Spleen (tissue), 11 donors: Measurements from ENCODE around the gene GIT1. TPM values are rescaled to one million over a fixed set of nuclear protein-coding genes. Genes with fewer than 3 reads are reported as not detected.

Experiments used
- DNase-seq: peaks from one replicate; pipeline ENCODE4 v3.0.0-alpha.2; 2020
- H3K27ac ChIP-seq, 8 donors: fragments of 200-600 bp; sonication (generic) in 7 of 8; 1 replicate in 4 of 8; 2 replicates in 4 of 8; pipeline versions ENCODE4 v1.5.0 to v1.8.0; 2016 to 2021; ENCODE audit warnings: inconsistent platforms in 4 of 8, mild to moderate bottlenecking in 4 of 8, moderate library complexity in 1 of 8
- H3K27me3 ChIP-seq, 7 donors: fragments of 200-600 bp; sonication (generic) in 6 of 7; replicated peaks in 1 of 7; 1 replicate in 4 of 7; 2 replicates in 3 of 7; pipeline versions ENCODE4 v1.5.0 to v1.8.0; 2016 to 2021; ENCODE audit warnings: inconsistent platforms in 3 of 7, mild to moderate bottlenecking in 1 of 7
- H3K36me3 ChIP-seq, 6 donors: fragments of 200-600 bp; sonication (generic) in 5 of 6; 1 replicate in 4 of 6; 2 replicates in 2 of 6; pipeline versions ENCODE4 v1.5.0 to v1.8.0; 2016 to 2021; ENCODE audit warnings: inconsistent platforms in 2 of 6
- H3K4me1 ChIP-seq, 6 donors: fragments of 200-600 bp; sonication (generic) in 5 of 6; 1 replicate in 3 of 6; 2 replicates in 3 of 6; pipeline versions ENCODE4 v1.5.0 to v1.8.0; 2016 to 2021; ENCODE audit warnings: inconsistent platforms in 3 of 6
- H3K4me3 ChIP-seq, 8 donors: fragments of 200-600 bp; sonication (generic) in 7 of 8; 1 replicate in 4 of 8; 2 replicates in 4 of 8; pipeline versions ENCODE4 v1.5.0 to v1.8.0; 2016 to 2021; ENCODE audit warnings: inconsistent platforms in 4 of 8, mild to moderate bottlenecking in 4 of 8, moderate library complexity in 2 of 8
- H3K9me3 ChIP-seq, 8 donors: fragments of 200-600 bp; sonication (generic) in 7 of 8; 1 replicate in 4 of 8; 2 replicates in 4 of 8; pipeline versions ENCODE4 v1.5.0 to v1.8.0; 2016 to 2021; ENCODE audit warnings: inconsistent platforms in 4 of 8
- POLR2A ChIP-seq, 3 donors: fragments of 450-650 bp; IDR thresholded peaks; one replicate each; pipeline ENCODE4 v1.5.1; 2017; ENCODE audit warnings: antibody characterized with exemption in 3 of 3, mild to moderate bottlenecking in 1 of 3
- POLR2AphosphoS5 ChIP-seq, 3 donors: sonication (generic); formaldehyde crosslinking; IDR thresholded peaks; one replicate each; pipeline ENCODE4 v1.5.1; 2017; ENCODE audit warnings: antibody characterized with exemption in 3 of 3
- WGBS, 5 donors: extraction: QIAGEN DNeasy Blood & Tissue Kit in 3 of 5; methylation state at CpG; one replicate each; pipeline versions ENCODE4 v1.1.5 to v1.1.7; 2013 to 2018; 5-methylcytosine and 5-hydroxymethylcytosine counted together
- intact Hi-C: fragments of 100-400 bp; cut with DNase I; formaldehyde crosslinking; loops from one replicate; pipeline ENCODE4 v1.15.0; 2023; ENCODE audit warnings: low total_unique reads
- polyA plus RNA-seq, 3 donors: library from polyadenylated mRNA; stranded (reverse); fragments of 200-250 nt; gene quantifications; one replicate each; pipeline ENCODE4 v1.2.1, GENCODE V29; 2013
- total RNA-seq, 7 donors: library from RNA; depleted of rRNA in 3 of 7; stranded (reverse); fragments of >200 nt in 3 of 7; fragmentation: NEBNext Ultra II Directional in 4 of 7; extraction: Animal tissue kit (Norgen Biotek cat#: 25700) in 4 of 7; gene quantifications; one replicate each; pipeline versions ENCODE4 v1.1.0 to v1.2.1, GENCODE V29; 2016 to 2021
- TF ChIP-seq, protein P1 (sequence below), 11 experiments: fragments of 200-600 bp in 7 of 11; fragments of 450-650 bp in 4 of 11; sonication (generic) in 4 of 11; IDR thresholded peaks in 8 of 11; conservative IDR thresholded peaks in 3 of 11; 1 replicate in 7 of 11; 2 replicates in 4 of 11; pipeline versions ENCODE4 v1.4.0 to v1.8.0; 2016 to 2021; ENCODE audit warnings: antibody characterized with exemption in 11 of 11, inconsistent platforms in 4 of 11, mild to moderate bottlenecking in 1 of 11
- donor health status: healthy with polysubstance abuse.
- donor health status: DM: no; HTN: no; CAD: no; lungs with moderate emphysema.
- donor health status: DM: no; HTN: no; CAD: no.
- donor health status: Bipolar disorder and iron deficiency.
- donor health status: healthy.
- donor health status: DM: no; HTN: no; CAD: no.
- donor health status: DM: yes; HTN: yes; CAD: no.

Gene GIT1
- total and polyA plus RNA-seq, 10 donors = 20.4 to 64.7 (median 46.0) TPM

DNA sequence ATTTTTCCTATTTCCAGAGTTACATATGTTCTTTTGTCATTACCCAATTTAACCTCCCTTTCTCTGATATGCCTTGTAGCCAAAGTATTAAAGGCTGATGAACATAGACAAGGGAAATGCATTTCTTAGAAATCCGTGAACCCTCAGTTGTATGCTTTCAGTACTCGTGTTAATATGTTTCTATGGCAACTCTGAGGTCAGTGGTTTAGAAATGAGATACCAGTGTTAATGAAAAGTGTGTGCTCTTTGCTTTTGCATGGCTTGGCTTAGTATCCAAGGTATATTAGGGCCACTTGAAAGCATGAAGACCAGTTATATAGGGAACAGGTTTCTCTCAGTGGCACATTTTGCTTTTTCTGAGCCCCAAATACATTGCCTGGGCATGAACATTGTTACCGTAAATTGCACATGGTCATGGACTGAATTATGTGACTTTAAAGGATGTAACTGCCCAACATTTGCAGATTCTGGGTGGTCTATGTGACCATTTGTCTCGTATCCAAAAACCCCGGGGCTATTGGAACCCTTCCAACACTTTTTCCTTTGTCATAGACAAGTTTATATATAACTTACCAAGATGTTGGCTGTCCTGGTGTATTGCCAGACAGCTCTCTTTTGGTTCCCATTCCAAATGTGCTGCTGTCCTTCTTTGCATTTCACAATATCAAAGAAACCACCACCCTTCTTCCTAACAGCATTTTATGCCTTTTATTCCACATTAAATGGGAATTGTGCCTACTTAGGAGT, 40.1 kb downstream of the GIT1 start:
- Histone ChIP-seq H3K36me3 (peaks cover 0 to 10% (median 2%) of the 10 kb centered on the region in 6 donors), H3K27ac (no peak overlapping the region), H3K4me1 (peaks cover 0 to 13% (median 2%) of the 10 kb centered on the region in 6 donors), H3K9me3 (no peaks in the 10 kb centered on the region), H3K4me3 (no peak overlapping the region), H3K27me3 (no peaks in the 10 kb centered on the region)
- intact Hi-C loops = no loop called here
- DNase-seq = no peak
- WGBS, 5 donors = 29 to 55% (median 47%) methylated on average over 5 of the region's 5 CpGs
- TF ChIP-seq, protein P1, sequence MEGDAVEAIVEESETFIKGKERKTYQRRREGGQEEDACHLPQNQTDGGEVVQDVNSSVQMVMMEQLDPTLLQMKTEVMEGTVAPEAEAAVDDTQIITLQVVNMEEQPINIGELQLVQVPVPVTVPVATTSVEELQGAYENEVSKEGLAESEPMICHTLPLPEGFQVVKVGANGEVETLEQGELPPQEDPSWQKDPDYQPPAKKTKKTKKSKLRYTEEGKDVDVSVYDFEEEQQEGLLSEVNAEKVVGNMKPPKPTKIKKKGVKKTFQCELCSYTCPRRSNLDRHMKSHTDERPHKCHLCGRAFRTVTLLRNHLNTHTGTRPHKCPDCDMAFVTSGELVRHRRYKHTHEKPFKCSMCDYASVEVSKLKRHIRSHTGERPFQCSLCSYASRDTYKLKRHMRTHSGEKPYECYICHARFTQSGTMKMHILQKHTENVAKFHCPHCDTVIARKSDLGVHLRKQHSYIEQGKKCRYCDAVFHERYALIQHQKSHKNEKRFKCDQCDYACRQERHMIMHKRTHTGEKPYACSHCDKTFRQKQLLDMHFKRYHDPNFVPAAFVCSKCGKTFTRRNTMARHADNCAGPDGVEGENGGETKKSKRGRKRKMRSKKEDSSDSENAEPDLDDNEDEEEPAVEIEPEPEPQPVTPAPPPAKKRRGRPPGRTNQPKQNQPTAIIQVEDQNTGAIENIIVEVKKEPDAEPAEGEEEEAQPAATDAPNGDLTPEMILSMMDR (IDR thresholded peaks at IDR 0.05 in 8 of 11, conservative IDR thresholded peaks at IDR 0.05 in 3 of 11) = no peak
- TF ChIP-seq POLR2A (IDR thresholded peaks at IDR 0.05) (no peak), POLR2AphosphoS5 (IDR thresholded peaks at IDR 0.05) (no peak)

GRCh38 chr17:29546830-29547229, 42.6 kb downstream of the GIT1 start:
- intact Hi-C loops = no loop called here
- no peak for DNase-seq
- H3K4me3 ChIP-seq = no peak overlapping the region
- H3K27ac ChIP-seq = no peak overlapping the region
- H3K4me1 ChIP-seq = peaks cover 0 to 13% (median 2%) of the 10 kb centered on the region in 6 donors
- no peaks in the 10 kb centered on the region for H3K9me3 ChIP-seq
- peaks cover 0 to 35% (median 19%) of the 10 kb centered on the region in 6 donors for H3K36me3 ChIP-seq
- WGBS, 5 donors = 88 to 100% (median 97%) methylated on average over 1 of the region's 1 CpG
- TF ChIP-seq POLR2A (IDR thresholded peaks at IDR 0.05) (no peak), POLR2AphosphoS5 (IDR thresholded peaks at IDR 0.05) (no peak)
- TF ChIP-seq, protein P1 (IDR thresholded peaks at IDR 0.05 in 8 of 11, conservative IDR thresholded peaks at IDR 0.05 in 3 of 11) = no peak
- no peaks in the 10 kb centered on the region for H3K27me3 ChIP-seq

DNA sequence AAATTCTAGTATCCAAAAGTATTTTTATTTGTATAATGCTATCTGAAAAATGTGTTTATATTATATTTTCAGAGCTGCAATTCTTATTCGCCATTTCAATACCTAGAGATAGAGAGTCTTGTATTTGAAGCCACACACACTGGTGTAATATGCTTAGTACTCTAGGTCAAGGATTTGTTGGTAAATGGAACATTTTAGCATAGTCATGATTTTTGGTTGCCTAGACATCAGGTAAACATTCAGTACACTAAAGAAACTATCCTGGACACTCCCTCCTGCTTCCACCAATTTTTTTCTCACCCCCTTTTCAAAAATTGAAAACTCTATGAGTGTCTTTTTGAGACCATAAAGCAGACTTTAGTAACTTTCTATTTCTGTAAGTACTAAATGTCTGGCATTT, 43.4 kb downstream of the GIT1 start:
- intact Hi-C loops = no loop called here
- Histone ChIP-seq H3K27ac (no peak overlapping the region), H3K4me1 (peaks cover 0 to 13% (median 2%) of the 10 kb centered on the region in 6 donors), H3K27me3 (no peaks in the 10 kb centered on the region), H3K9me3 (no peaks in the 10 kb centered on the region), H3K4me3 (no peak overlapping the region), H3K36me3 (peaks cover 0 to 43% (median 23%) of the 10 kb centered on the region in 6 donors)
- DNase-seq = no peak
- 94 to 100% (median 96%) methylated on average over 1 of the region's 1 CpG for WGBS, 5 donors
- TF ChIP-seq POLR2AphosphoS5 (IDR thresholded peaks at IDR 0.05) = no peak
- no peak for TF ChIP-seq POLR2A (IDR thresholded peaks at IDR 0.05)
- TF ChIP-seq, protein P1 (IDR thresholded peaks at IDR 0.05 in 8 of 11, conservative IDR thresholded peaks at IDR 0.05 in 3 of 11) = no peak

DNA sequence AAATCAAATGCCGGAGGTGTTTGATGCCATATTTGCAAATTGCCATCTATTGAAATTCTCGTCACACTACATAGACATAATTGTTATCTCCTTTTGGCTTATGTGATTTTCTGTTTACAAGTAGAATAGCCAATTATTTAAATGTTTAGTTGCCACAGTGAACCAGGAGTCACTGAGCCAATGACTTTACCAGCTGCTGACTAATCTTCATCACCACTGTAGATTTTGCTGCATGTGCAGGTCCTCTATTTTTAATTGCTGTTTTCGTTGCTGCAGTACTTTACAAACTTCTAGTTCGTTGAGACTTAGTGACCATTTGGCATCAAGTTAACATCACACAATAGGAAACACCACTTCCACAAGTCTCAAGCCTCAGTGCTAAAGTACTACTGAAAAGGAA, 45.4 kb downstream of the GIT1 start:
- TF ChIP-seq POLR2A (IDR thresholded peaks at IDR 0.05) (no peak), POLR2AphosphoS5 (IDR thresholded peaks at IDR 0.05) (no peak)
- TF ChIP-seq, protein P1 (IDR thresholded peaks at IDR 0.05 in 8 of 11, conservative IDR thresholded peaks at IDR 0.05 in 3 of 11) = no peak
- 83 to 92% (median 87%) methylated on average over 4 of the region's 4 CpGs for WGBS, 5 donors
- Histone ChIP-seq H3K27me3 (no peaks in the 10 kb centered on the region), H3K4me3 (no peak overlapping the region), H3K4me1 (peaks cover 0 to 4% (median 2%) of the 10 kb centered on the region in 6 donors), H3K9me3 (no peaks in the 10 kb centered on the region), H3K27ac (no peak overlapping the region), H3K36me3 (peaks cover 0 to 63% (median 34%) of the 10 kb centered on the region in 6 donors)
- intact Hi-C loops = no loop called here
- no peak for DNase-seq
